Neutrophil (primary cell): ENCODE results near the gene HMCN1.

ENCODE experiments used
- H3K27ac ChIP-seq: fragments of 200-600 bp; sonication (generic); 2 replicates; pipeline ENCODE4 v1.5.1; 2016; ENCODE audit warnings: mild to moderate bottlenecking, moderate library complexity
- H3K27me3 ChIP-seq: fragments of 200-600 bp; sonication (generic); 2 replicates; pipeline ENCODE4 v1.6.0; 2016; ENCODE audit warnings: mild to moderate bottlenecking
- H3K36me3 ChIP-seq: fragments of 200-600 bp; sonication (generic); 2 replicates; pipeline ENCODE4 v1.5.1; 2017
- H3K4me1 ChIP-seq, 2 experiments: fragments of 200-600 bp in 1 of 2; sonication (generic) in 1 of 2; 1 replicate in 1 of 2; 2 replicates in 1 of 2; pipeline versions ENCODE4 v1.5.1 to v1.6.1; 2013 to 2016; ENCODE audit warnings: low read depth in 1 of 2, low read length in 1 of 2, mild to moderate bottlenecking in 1 of 2, moderate library complexity in 1 of 2; ENCODE audit not compliant: control insufficient read depth in 1 of 2, insufficient read depth in 1 of 2
- H3K4me3 ChIP-seq, 2 experiments: fragments of 200-600 bp in 1 of 2; sonication (generic) in 1 of 2; 1 replicate in 1 of 2; 2 replicates in 1 of 2; pipeline ENCODE4 v1.5.1; 2013 to 2016; ENCODE audit warnings: low read depth in 1 of 2, low read length in 1 of 2, mild to moderate bottlenecking in 1 of 2, moderate library complexity in 1 of 2
- H3K9me3 ChIP-seq: fragments of 200-600 bp; sonication (generic); 2 replicates; pipeline ENCODE4 v1.5.1; 2016
- CTCF ChIP-seq: fragments of 200-600 bp; sonication (generic); IDR thresholded peaks from 2 replicates; pipeline ENCODE4 v1.5.1; 2016; ENCODE audit warnings: antibody characterized with exemption

Gene HMCN1

GRCh38 chr1:185920602-185921001, 186.4 kb downstream of the HMCN1 start:
- Histone ChIP-seq H3K36me3 (no peaks in the 10 kb centered on the region), H3K9me3 (no peaks in the 10 kb centered on the region), H3K27ac (no peak overlapping the region), H3K4me3 (no peak overlapping the region), H3K4me1 (no peaks in the 10 kb centered on the region), H3K27me3 (no peaks in the 10 kb centered on the region)
- no peak for TF ChIP-seq CTCF

- no peaks in the 10 kb centered on the region for H3K9me3 ChIP-seq
- no peaks in the 10 kb centered on the region for H3K27me3 ChIP-seq
- no peaks in the 10 kb centered on the region for H3K4me1 ChIP-seq
- H3K4me3 ChIP-seq, result no peak overlapping the region
- no peak for TF ChIP-seq CTCF
- H3K36me3 ChIP-seq, result no peaks in the 10 kb centered on the region
- H3K27ac ChIP-seq, result no peak overlapping the region
Observed at GRCh38 chr1:185921636-185922035, 187.4 kb downstream of the HMCN1 start.

- H3K4me3 ChIP-seq, result no peak overlapping the region
- no peak overlapping the region for H3K27ac ChIP-seq
- no peaks in the 10 kb centered on the region for H3K9me3 ChIP-seq
- H3K36me3 ChIP-seq, result no peaks in the 10 kb centered on the region
- H3K4me1 ChIP-seq, result no peaks in the 10 kb centered on the region
- H3K27me3 ChIP-seq, result no peaks in the 10 kb centered on the region
- TF ChIP-seq CTCF, result no peak
Observed at GRCh38 chr1:185926588-185926987, 192.4 kb downstream of the HMCN1 start.

- Histone ChIP-seq H3K4me3 (no peak overlapping the region), H3K36me3 (no peaks in the 10 kb centered on the region), H3K4me1 (no peaks in the 10 kb centered on the region), H3K27ac (no peak overlapping the region), H3K9me3 (no peaks in the 10 kb centered on the region), H3K27me3 (no peaks in the 10 kb centered on the region)
- no peak for TF ChIP-seq CTCF
Observed at GRCh38 chr1:185929776-185930175, 195.6 kb downstream of the HMCN1 start.

GRCh38 chr1:185931438-185931837, 197.2 kb downstream of the HMCN1 start:
- H3K27me3 ChIP-seq, result no peaks in the 10 kb centered on the region
- no peak for TF ChIP-seq CTCF
- no peaks in the 10 kb centered on the region for H3K4me1 ChIP-seq
- H3K9me3 ChIP-seq, result no peaks in the 10 kb centered on the region
- no peak overlapping the region for H3K4me3 ChIP-seq
- H3K36me3 ChIP-seq, result no peaks in the 10 kb centered on the region
- H3K27ac ChIP-seq, result no peak overlapping the region

GRCh38 chr1:185933580-185933979, 199.4 kb downstream of the HMCN1 start:
- H3K27me3 ChIP-seq, result no peaks in the 10 kb centered on the region

More at GRCh38 chr1:185933580-185933979, 199.4 kb downstream of the HMCN1 start:
- no peaks in the 10 kb centered on the region for H3K36me3 ChIP-seq
- H3K4me1 ChIP-seq, result no peaks in the 10 kb centered on the region
- TF ChIP-seq CTCF, result no peak
- no peaks in the 10 kb centered on the region for H3K9me3 ChIP-seq
- no peak overlapping the region for H3K27ac ChIP-seq
- H3K4me3 ChIP-seq, result no peak overlapping the region
